HepG2 (cell line): ENCODE results near the gene SMYD5. TPM values are rescaled to one million over a fixed set of nuclear protein-coding genes. Genes with fewer than 3 reads are reported as not detected.

Source experiments
- BORCS8-MEF2B ChIP-seq: sonication (generic); formaldehyde crosslinking; IDR thresholded peaks from 2 replicates; pipeline ENCODE4 v1.8.0; 2022; ENCODE audit warnings: mild to moderate bottlenecking, missing genetic modification reagents
- CHD2 ChIP-seq: IDR thresholded peaks from 2 replicates; pipeline ENCODE4 v1.6.1; 2011; ENCODE audit warnings: low read depth, low read length, improper control_type of control experiment
- CSRNP2 ChIP-seq: sonication (generic); formaldehyde crosslinking; conservative IDR thresholded peaks from 2 replicates; pipeline ENCODE4 v1.8.0; 2022; ENCODE audit warnings: low read depth, missing genetic modification reagents
- EZH2 ChIP-seq: conservative IDR thresholded peaks from 2 replicates; pipeline ENCODE4 v1.6.1; 2012; ENCODE audit warnings: mild to moderate bottlenecking, low read depth, low read length, moderate library complexity
- GATAD1 ChIP-seq: IDR thresholded peaks from 2 replicates; pipeline ENCODE4 v1.6.1; 2016; ENCODE audit warnings: missing genetic modification reagents, missing compliant biosample characterization
- GATAD2A ChIP-seq: IDR thresholded peaks from 2 replicates; pipeline ENCODE4 v1.6.1; 2016
- HMGXB3 ChIP-seq: sonication (generic); formaldehyde crosslinking; IDR thresholded peaks from 2 replicates; pipeline ENCODE4 v1.4.0; 2020; ENCODE audit warnings: missing genetic modification reagents, borderline replicate concordance
- MLX ChIP-seq: IDR thresholded peaks from 2 replicates; pipeline ENCODE4 v1.6.1; 2016
- TERF1 ChIP-seq: sonication (generic); formaldehyde crosslinking; IDR thresholded peaks from 2 replicates; pipeline ENCODE4 v1.8.0; 2022; ENCODE audit warnings: mild to moderate bottlenecking, missing genetic modification reagents, moderate library complexity
- UBTF ChIP-seq: sonication (generic); formaldehyde crosslinking; IDR thresholded peaks from 2 replicates; pipeline ENCODE4 v1.4.0; 2020; ENCODE audit warnings: mild to moderate bottlenecking, missing genetic modification reagents
- ZNF382 ChIP-seq: sonication (generic); formaldehyde crosslinking; IDR thresholded peaks from 2 replicates; pipeline ENCODE4 v1.5.0; 2020; ENCODE audit warnings: missing genetic modification reagents, mild to moderate bottlenecking, borderline replicate concordance
- ZNF512B ChIP-seq: sonication (generic); formaldehyde crosslinking; IDR thresholded peaks from 2 replicates; pipeline ENCODE4 v1.5.1; 2020; ENCODE audit warnings: missing genetic modification reagents, mild to moderate bottlenecking, borderline replicate concordance
- ZNF841 ChIP-seq: sonication (generic); formaldehyde crosslinking; IDR thresholded peaks from 2 replicates; pipeline ENCODE4 v1.8.1; 2023; ENCODE audit warnings: missing genetic modification reagents, borderline replicate concordance
- polyA plus RNA-seq, 8 experiments: library from polyadenylated mRNA; depleted of rRNA in 3 of 8; stranded (reverse) in 7 of 8; unstranded in 1 of 8; fragments of >200 nt; fragmentation: Illumina TruSeq in 4 of 8; extraction: Trizol in 4 of 8; gene quantifications; 2 replicates each; pipeline versions ENCODE4 v1.2.1 to v1.2.3, GENCODE V29; 2011 to 2016; ENCODE audit warnings: low read depth in 4 of 8, missing spikeins in 1 of 8, mixed read lengths in 1 of 8; ENCODE audit not compliant: insufficient read depth in 1 of 8
- total RNA-seq, 5 experiments: library from RNA; depleted of rRNA; stranded (reverse); fragments of >200 nt; fragmentation: Illumina TruSeq; extraction: Trizol; gene quantifications; 2 replicates each; pipeline ENCODE4 v1.2.3, GENCODE V29; 2016; ENCODE audit warnings: low read depth in 1 of 5

SMYD5 gene
- total and polyA plus RNA-seq, 2 of the 13 experiments (the other 11 are each of a cell fraction or from before 2014, with no cell fraction given): 55.8 to 70.4 TPM

GRCh38 chr2:73233154-73233931 is 19.3 kb downstream of the SMYD5 start, which contains the start of gene PRADC1 (continued):
- TF ChIP-seq HMGXB3 (0 out of 2 replicates have a peak, but pooled peaks have one; percentile 75), MLX (CRISPR knock-in tag) (peak; percentile 62; the same call in 1 of the 2 replicates), EZH2 (no peak), CSRNP2 (CRISPR knock-in tag) (no peak), UBTF (CRISPR knock-in tag) (peak; percentile 28; the same call in 1 of the 2 replicates), ZNF512B (no peak), CHD2 (peak; percentile 72; the same call in 1 of the 2 replicates), GATAD2A (CRISPR knock-in tag) (peak; percentile 72), TERF1 (no peak), GATAD1 (CRISPR knock-in tag) (peak; percentile 71), ZNF841 (CRISPR knock-in tag) (no peak), ZNF382 (CRISPR knock-in tag) (no peak), BORCS8-MEF2B (CRISPR knock-in tag) (peak; percentile 65)
